SU-DHL-6 (cell line): Measurements from ENCODE around the gene TRIM58.

ENCODE experiments used
- H2AFZ ChIP-seq: fragments of 200-600 bp; sonication (generic); 2 replicates; pipeline ENCODE4 v1.6.1; 2014; ENCODE audit warnings: low read depth, mild to moderate bottlenecking, moderate library complexity, mixed read lengths, antibody characterized with exemption, low read length; ENCODE audit not compliant: severe bottlenecking
- H3F3A ChIP-seq: fragments of 200-600 bp; shearing (Covaris generic); 2 replicates; pipeline ENCODE4 v1.6.0; 2016; ENCODE audit warnings: antibody characterized with exemption, mild to moderate bottlenecking; ENCODE audit not compliant: insufficient read depth
- H3K27ac ChIP-seq: fragments of 200-600 bp; sonication (generic); 2 replicates; pipeline ENCODE4 v1.5.1; 2016; ENCODE audit warnings: low read depth, mild to moderate bottlenecking, low read length, moderate library complexity, mixed read lengths
- H3K27me3 ChIP-seq: fragments of 200-600 bp; sonication (generic), shearing (Covaris generic); 2 replicates; pipeline ENCODE4 v1.6.0; 2014; ENCODE audit warnings: mild to moderate bottlenecking, low read length
- H3K36me3 ChIP-seq: fragments of 200-600 bp; sonication (generic); 2 replicates; pipeline ENCODE4 v1.6.1; 2014; ENCODE audit warnings: mild to moderate bottlenecking, low read length, mixed read lengths
- H3K4me2 ChIP-seq: fragments of 300-600, 200-600 bp; shearing (Covaris generic), sonication (generic); 2 replicates; pipeline ENCODE4 v1.6.0; 2014; ENCODE audit warnings: low read length, low read depth, mild to moderate bottlenecking; ENCODE audit not compliant: poor library complexity, severe bottlenecking
- H3K4me3 ChIP-seq: fragments of 200-600 bp; sonication (generic); 2 replicates; pipeline ENCODE4 v1.5.1; 2014; ENCODE audit warnings: antibody characterized with exemption, low read length, mild to moderate bottlenecking, mixed read lengths; ENCODE audit not compliant: insufficient read depth, poor library complexity, severe bottlenecking
- H3K79me2 ChIP-seq: fragments of 200-600 bp; sonication (generic); 2 replicates; pipeline ENCODE4 v1.6.1; 2014; ENCODE audit warnings: mild to moderate bottlenecking, low read length, moderate library complexity; ENCODE audit not compliant: insufficient read depth
- H3K9ac ChIP-seq: fragments of 200-600 bp; sonication (generic); 2 replicates; pipeline ENCODE4 v1.7.0; 2014; ENCODE audit warnings: mild to moderate bottlenecking, low read length
- H3K9me2 ChIP-seq: fragments of 200-600 bp; sonication (generic); replicated peaks from 2 replicates; pipeline ENCODE4 v1.6.1; 2014; ENCODE audit warnings: low read length; ENCODE audit not compliant: insufficient read depth
- H3K9me3 ChIP-seq: fragments of 200-600 bp; sonication (generic); 2 replicates; pipeline ENCODE4 v1.6.1; 2014; ENCODE audit warnings: low read length, mixed read lengths; ENCODE audit not compliant: insufficient read depth
- H4K20me1 ChIP-seq: fragments of 200-600 bp; sonication (generic); 2 replicates; pipeline ENCODE4 v1.6.1; 2014; ENCODE audit warnings: low read depth, mild to moderate bottlenecking, antibody characterized with exemption, low read length, moderate library complexity, mixed read lengths
- EZH2phosphoT487 ChIP-seq: fragments of 200-600 bp; sonication (generic), shearing (Covaris generic); conservative IDR thresholded peaks from 2 replicates; pipeline ENCODE4 v1.6.1; 2018; ENCODE audit warnings: mild to moderate bottlenecking, antibody characterized with exemption, low read length, moderate library complexity, mixed read lengths
- TF ChIP-seq, protein P1 (sequence below): fragments of 200-600 bp; sonication (generic); IDR thresholded peaks from one replicate; pipeline ENCODE4 v1.5.1; 2017; ENCODE audit warnings: antibody characterized with exemption, mild to moderate bottlenecking, low read length, moderate library complexity; ENCODE audit not compliant: insufficient read depth, poor library complexity, severe bottlenecking

Gene TRIM58

DNA sequence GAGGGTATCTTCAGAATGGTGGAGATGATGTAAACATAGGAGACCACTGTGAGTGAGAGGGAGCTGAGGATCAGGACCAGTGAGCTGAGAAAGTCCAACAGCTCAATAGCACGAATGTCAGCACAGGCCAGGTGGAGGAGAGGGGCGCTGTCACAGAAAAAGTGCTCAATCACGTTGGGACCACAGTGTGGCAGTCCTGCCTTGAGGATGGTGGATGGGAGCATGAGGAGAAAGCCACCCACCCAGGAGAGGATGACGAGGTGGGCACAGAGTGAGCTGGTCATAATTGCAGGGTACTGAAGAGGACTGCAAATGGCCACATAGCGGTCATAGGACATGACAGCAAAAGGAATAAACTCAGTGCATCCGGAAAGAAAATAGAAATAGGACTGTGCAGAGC, 23.4 kb upstream of the TRIM58 start:
- no peaks in the 10 kb centered on the region for H3K9me3 ChIP-seq
- no peaks in the 10 kb centered on the region for H3K9me2 ChIP-seq
- no peaks in the 10 kb centered on the region for H3K79me2 ChIP-seq
- H2AFZ ChIP-seq, result no peak overlapping the region
- no peaks in the 10 kb centered on the region for H3F3A ChIP-seq
- H3K9ac ChIP-seq, result no peak overlapping the region
- no peak overlapping the region for H3K27ac ChIP-seq
- TF ChIP-seq, protein P1, sequence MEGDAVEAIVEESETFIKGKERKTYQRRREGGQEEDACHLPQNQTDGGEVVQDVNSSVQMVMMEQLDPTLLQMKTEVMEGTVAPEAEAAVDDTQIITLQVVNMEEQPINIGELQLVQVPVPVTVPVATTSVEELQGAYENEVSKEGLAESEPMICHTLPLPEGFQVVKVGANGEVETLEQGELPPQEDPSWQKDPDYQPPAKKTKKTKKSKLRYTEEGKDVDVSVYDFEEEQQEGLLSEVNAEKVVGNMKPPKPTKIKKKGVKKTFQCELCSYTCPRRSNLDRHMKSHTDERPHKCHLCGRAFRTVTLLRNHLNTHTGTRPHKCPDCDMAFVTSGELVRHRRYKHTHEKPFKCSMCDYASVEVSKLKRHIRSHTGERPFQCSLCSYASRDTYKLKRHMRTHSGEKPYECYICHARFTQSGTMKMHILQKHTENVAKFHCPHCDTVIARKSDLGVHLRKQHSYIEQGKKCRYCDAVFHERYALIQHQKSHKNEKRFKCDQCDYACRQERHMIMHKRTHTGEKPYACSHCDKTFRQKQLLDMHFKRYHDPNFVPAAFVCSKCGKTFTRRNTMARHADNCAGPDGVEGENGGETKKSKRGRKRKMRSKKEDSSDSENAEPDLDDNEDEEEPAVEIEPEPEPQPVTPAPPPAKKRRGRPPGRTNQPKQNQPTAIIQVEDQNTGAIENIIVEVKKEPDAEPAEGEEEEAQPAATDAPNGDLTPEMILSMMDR, result no peak
- TF ChIP-seq EZH2phosphoT487, result no peak
- H3K4me2 ChIP-seq, result no peak overlapping the region
- no peaks in the 10 kb centered on the region for H3K36me3 ChIP-seq
- no peaks in the 10 kb centered on the region for H3K27me3 ChIP-seq
- no peaks in the 10 kb centered on the region for H4K20me1 ChIP-seq
- no peak overlapping the region for H3K4me3 ChIP-seq

DNA sequence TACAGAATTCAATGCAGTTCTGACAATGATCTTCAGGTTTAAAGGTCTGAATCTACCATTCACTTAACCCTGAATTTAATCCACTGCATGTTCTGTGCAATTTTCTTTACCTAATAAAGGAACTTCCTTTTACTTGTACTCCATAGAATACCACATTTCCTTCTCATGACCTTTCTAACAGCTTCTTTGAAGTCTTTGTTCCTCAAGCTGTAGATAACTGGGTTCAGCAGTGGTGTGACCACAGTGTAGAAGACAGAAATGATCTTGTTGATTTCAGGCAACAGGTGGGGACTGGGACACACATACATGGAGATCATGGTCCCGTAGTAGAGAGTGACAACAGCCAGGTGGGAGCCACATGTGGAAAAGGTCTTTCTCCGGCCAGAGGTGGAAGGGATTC, 16.2 kb upstream of the TRIM58 start:
- TF ChIP-seq, protein P1, result no peak
- TF ChIP-seq EZH2phosphoT487, result no peak
- H3K4me3 ChIP-seq, result no peak overlapping the region
- H3K36me3 ChIP-seq, result no peaks in the 10 kb centered on the region
- no peaks in the 10 kb centered on the region for H3F3A ChIP-seq
- no peaks in the 10 kb centered on the region for H4K20me1 ChIP-seq
- no peak overlapping the region for H3K27ac ChIP-seq
- H3K9ac ChIP-seq, result no peak overlapping the region
- H3K27me3 ChIP-seq, result no peaks in the 10 kb centered on the region
- H3K79me2 ChIP-seq, result no peaks in the 10 kb centered on the region
- no peaks in the 10 kb centered on the region for H3K9me3 ChIP-seq
- H2AFZ ChIP-seq, result no peak overlapping the region
- H3K9me2 ChIP-seq, result no peaks in the 10 kb centered on the region
- no peak overlapping the region for H3K4me2 ChIP-seq

DNA sequence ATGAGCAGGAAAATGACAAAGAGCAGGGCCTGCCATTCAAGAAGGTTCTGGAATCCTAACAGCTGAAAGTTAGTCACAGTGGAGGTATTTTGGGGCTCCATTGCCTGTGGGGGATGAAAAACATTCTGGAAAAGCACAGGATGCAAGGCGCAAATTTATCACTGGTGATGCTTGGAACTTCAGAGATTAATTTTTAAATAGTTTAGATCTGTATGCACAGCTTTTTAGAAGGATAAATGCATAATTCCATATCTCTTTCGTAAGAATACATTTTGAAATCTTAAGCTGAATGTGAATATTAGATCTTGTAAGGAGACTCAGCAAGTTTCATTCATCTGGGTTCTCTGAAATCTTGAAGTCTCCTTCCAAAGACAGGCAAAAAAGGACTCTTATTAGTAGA, 15.2 kb upstream of the TRIM58 start, which contains the start of gene OR11L1:
Gene OR11L1 (minus strand): TSS at position 101 of the 400 bp plus-strand sequence. CDS start 0 bp downstream, at position 101.
- H3K9me3 ChIP-seq, result no peaks in the 10 kb centered on the region
- no peak within 1 kb of the TSS for H3K4me3 ChIP-seq
- TF ChIP-seq EZH2phosphoT487, result no peak
- TF ChIP-seq, protein P1, result no peak
- no peak within 1 kb of the TSS for H3K9ac ChIP-seq
- H3K9me2 ChIP-seq, result no peaks in the 10 kb centered on the region
- no peaks in the 10 kb centered on the region for H3K79me2 ChIP-seq
- H3K36me3 ChIP-seq, result no peaks in the 10 kb centered on the region
- no peaks in the 10 kb centered on the region for H3K27me3 ChIP-seq
- no peaks in the 10 kb centered on the region for H4K20me1 ChIP-seq
- H2AFZ ChIP-seq, result no peak within 1 kb of the TSS
- no peak within 1 kb of the TSS for H3K27ac ChIP-seq
- H3K4me2 ChIP-seq, result no peak within 1 kb of the TSS
- H3F3A ChIP-seq, result no peaks in the 10 kb centered on the region
